Measurements from ENCODE around the gene INHBB. TPM values are rescaled to one million over a fixed set of nuclear protein-coding genes. Genes with fewer than 3 reads are reported as not detected.
"Not testable (repeated sequence)": the region's sequence is repeated elsewhere in the genome, so short reads cannot be mapped to it uniquely, and the experiment has no call there.

Gene INHBB
- total RNA-seq, 2 experiments from 2014 or later = not detected

DNA sequence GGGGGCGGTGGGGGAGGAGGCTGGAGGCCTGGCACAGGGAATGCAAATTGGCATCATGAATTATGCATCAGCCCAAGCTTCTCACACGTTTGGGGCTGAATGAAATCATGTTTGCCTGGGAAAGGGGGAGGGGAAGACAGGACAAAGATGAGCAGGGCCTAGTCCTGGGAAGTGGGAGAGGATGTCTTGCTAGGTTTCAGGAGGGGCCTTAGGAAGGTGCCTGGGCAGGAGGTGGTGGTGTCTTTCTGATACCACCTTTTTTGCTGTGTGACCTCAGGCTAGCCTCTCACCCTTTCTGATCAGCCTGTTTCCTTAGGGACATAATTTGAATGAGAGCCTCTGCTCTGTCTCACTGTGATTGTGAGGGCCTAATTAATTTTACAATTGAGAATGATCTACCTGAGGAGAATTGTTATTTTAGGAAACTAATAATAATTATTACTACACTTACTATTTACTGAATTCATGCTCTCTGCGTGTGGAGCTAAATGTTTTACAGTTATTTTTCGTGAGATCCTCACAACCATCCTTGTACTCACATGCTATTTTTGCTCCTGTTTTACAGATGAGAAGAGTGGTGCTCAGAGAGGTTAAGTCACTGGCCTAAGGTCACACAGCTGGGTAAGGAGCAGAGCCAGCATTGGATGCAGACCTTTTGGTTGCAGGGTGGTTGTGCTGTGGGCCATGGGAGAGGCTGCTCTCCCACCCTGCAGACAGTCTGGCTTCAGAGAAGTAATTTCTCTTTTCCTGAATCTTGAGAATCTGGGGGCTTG, 39.6 kb downstream of the INHBB start:
- Mint-ChIP-seq H3K4me1 (peaks cover 2% of the 10 kb centered on the region), H3K9me3 (ENCODE audit: low read depth) (no peaks in the 10 kb centered on the region)

GRCh38 chr2:120388222-120389035, 42.5 kb downstream of the INHBB start:
- Mint-ChIP-seq H3K4me3 (no peak overlapping the region), H3K36me3 (no peaks in the 10 kb centered on the region), H3K9me3 (ENCODE audit: low read depth) (peaks cover 2% of the 10 kb centered on the region), H3K27ac (no peak overlapping the region), H3K27me3 (no peaks in the 10 kb centered on the region), H3K4me1 (peaks cover 2% of the 10 kb centered on the region)
- ATAC-seq (no peak), DNase-seq (no peak)
- CTCF ChIA-PET = no interaction called here

More for the DNA sequence above, 39.6 kb downstream of the INHBB start:
- no peak for ATAC-seq
- H3K36me3 Mint-ChIP-seq = no peaks in the 10 kb centered on the region
- H3K27me3 Mint-ChIP-seq = no peaks in the 10 kb centered on the region
- H3K4me3 Mint-ChIP-seq = no peak overlapping the region
- no peak for DNase-seq
- H3K27ac Mint-ChIP-seq = no peak overlapping the region
- CTCF ChIA-PET = no interaction called here

DNA sequence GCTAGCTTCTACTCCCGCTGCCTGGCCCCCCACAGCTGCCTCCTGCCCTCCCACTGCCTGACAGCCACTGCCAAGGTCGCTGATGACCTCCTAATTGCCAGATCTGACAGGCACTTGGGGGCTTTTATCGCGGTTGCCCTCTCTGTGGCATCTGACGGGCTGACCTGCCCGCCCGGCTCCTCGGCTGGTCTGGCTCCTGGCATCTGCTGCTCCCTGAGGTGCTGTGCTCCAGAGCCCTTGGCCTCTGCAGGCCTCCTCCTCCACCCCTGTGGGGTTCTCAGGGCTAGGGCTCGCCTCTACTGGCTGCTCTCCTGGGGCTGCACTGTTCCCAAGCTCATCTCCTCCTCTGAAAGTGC, 43.1 kb downstream of the INHBB start:
- peaks cover 2% of the 10 kb centered on the region for H3K9me3 Mint-ChIP-seq (ENCODE audit: low read depth)
- DNase-seq (no peak), ATAC-seq (no peak)
- H3K4me3 Mint-ChIP-seq = no peak overlapping the region
- no peaks in the 10 kb centered on the region for H3K27me3 Mint-ChIP-seq
- no peak overlapping the region for H3K27ac Mint-ChIP-seq
- CTCF ChIA-PET = no interaction called here
- H3K36me3 Mint-ChIP-seq = no peaks in the 10 kb centered on the region
- peaks cover 2% of the 10 kb centered on the region for H3K4me1 Mint-ChIP-seq

GRCh38 chr2:120390381-120391055, 44.6 kb downstream of the INHBB start:
- Mint-ChIP-seq H3K4me1 (peaks cover 2% of the 10 kb centered on the region), H3K27ac (no peak overlapping the region), H3K9me3 (ENCODE audit: low read depth) (peaks cover 2% of the 10 kb centered on the region), H3K36me3 (no peaks in the 10 kb centered on the region), H3K4me3 (no peak overlapping the region), H3K27me3 (no peaks in the 10 kb centered on the region)
- ATAC-seq (no peak), DNase-seq (no peak)
- CTCF ChIA-PET = no interaction called here

- H3K27me3 Mint-ChIP-seq; H3K4me3 Mint-ChIP-seq; H3K9me3 Mint-ChIP-seq (ENCODE audit: low read depth); DNase-seq; CTCF ChIA-PET; H3K4me1 Mint-ChIP-seq; H3K27ac Mint-ChIP-seq; H3K36me3 Mint-ChIP-seq; ATAC-seq: not testable (repeated sequence)
Observed at GRCh38 chr2:120391382-120391781, 45.4 kb downstream of the INHBB start.

GRCh38 chr2:120391911-120392665, 46.2 kb downstream of the INHBB start:
- peaks cover 2% of the 10 kb centered on the region for H3K9me3 Mint-ChIP-seq (ENCODE audit: low read depth)
- CTCF ChIA-PET = no interaction called here
- DNase-seq (no peak), ATAC-seq (no peak)
- H3K27ac Mint-ChIP-seq = no peak overlapping the region
- H3K4me1 Mint-ChIP-seq = no peaks in the 10 kb centered on the region
- H3K36me3 Mint-ChIP-seq = no peaks in the 10 kb centered on the region
- H3K4me3 Mint-ChIP-seq = no peak overlapping the region
- no peaks in the 10 kb centered on the region for H3K27me3 Mint-ChIP-seq

- Mint-ChIP-seq H3K4me3 (no peak overlapping the region), H3K36me3 (no peaks in the 10 kb centered on the region), H3K27me3 (no peaks in the 10 kb centered on the region), H3K27ac (no peak overlapping the region), H3K4me1 (no peaks in the 10 kb centered on the region), H3K9me3 (ENCODE audit: low read depth) (peaks cover 2% of the 10 kb centered on the region)
- ATAC-seq (no peak), DNase-seq (no peak)
- CTCF ChIA-PET = no interaction called here
Observed at GRCh38 chr2:120392923-120393322, 47.0 kb downstream of the INHBB start.

DNA sequence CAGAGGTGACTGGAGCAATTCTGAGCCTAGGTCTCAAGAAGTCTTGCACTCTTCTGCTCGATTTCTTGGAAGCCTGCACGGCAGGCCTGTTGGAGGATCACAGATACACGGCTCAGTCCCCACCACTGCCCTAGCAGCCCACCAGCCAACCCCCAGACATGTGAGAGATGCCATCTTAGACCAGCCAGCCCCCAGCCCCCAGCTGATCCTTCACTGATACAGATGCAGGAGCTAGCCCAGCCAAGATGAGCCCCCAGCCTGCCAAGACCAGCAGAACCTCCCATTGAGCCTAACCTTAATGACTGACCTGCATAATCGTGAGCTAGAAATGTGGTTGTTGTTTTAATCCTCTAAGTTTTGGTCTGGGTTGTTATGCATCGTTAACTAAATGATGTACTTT, 47.5 kb downstream of the INHBB start:
- CTCF ChIA-PET = no interaction called here
- ATAC-seq (no peak), DNase-seq (no peak)
- H3K27ac Mint-ChIP-seq = no peak overlapping the region
- no peaks in the 10 kb centered on the region for H3K27me3 Mint-ChIP-seq
- H3K4me1 Mint-ChIP-seq = no peaks in the 10 kb centered on the region
- H3K4me3 Mint-ChIP-seq = no peak overlapping the region
- peaks cover 2% of the 10 kb centered on the region for H3K9me3 Mint-ChIP-seq (ENCODE audit: low read depth)
- H3K36me3 Mint-ChIP-seq = no peaks in the 10 kb centered on the region

- peaks cover 2% of the 10 kb centered on the region for H3K9me3 Mint-ChIP-seq (ENCODE audit: low read depth)
Observed at GRCh38 chr2:120394764-120395163, 48.8 kb downstream of the INHBB start.

DNA sequence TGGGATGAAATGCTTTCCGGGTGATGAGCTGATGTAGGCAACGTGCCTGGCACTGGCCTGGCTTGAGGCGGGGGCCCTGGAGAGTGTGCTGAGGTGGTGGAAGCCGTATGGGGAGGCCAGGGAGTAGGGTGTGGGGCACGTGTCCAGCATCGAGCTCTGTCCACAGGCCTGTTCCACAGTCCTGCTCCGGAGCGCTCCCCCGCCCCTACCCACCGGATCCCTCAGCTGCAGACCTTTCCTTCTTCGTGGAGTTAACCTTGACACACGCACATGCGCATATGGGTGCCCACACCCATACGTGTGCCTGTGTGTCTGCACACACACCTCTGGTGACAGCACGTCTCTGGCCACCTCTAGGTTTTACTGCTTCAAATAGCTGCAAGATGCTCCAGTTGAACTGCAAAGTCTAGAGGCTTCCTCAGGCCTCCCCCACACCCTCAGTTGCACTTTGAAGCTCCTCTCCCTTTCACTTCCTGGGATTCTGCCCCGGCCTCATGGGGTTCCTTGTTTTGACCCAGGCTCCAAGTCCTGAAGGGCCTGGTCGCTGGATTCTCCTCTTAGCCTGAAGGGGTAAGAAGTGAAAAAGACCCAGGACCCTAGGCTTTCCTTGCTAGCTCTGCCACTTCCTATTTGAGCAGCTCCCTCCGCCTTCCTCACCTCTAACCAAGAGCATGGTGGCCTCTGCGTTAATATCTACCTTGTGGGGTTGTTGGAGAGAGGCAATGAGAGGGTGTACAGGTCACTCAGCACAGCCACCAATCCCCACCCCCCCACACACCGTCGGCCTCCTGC, 49.5 kb downstream of the INHBB start:
- Mint-ChIP-seq H3K9me3 (ENCODE audit: low read depth) (peaks cover 2% of the 10 kb centered on the region), H3K4me3 (no peak overlapping the region), H3K27me3 (no peaks in the 10 kb centered on the region), H3K4me1 (no peaks in the 10 kb centered on the region), H3K27ac (no peak overlapping the region), H3K36me3 (no peaks in the 10 kb centered on the region)
- DNase-seq (no peak), ATAC-seq (no peak)
- CTCF ChIA-PET = interaction anchor here (0.5 to 1.7 kb wide), 2 partner anchors 82 to 99 kb away, joined by 3 to 5 read pairs; no protein-coding TSS in a partner anchor

More at GRCh38 chr2:120394764-120395163, 48.8 kb downstream of the INHBB start:
- H3K36me3 Mint-ChIP-seq = no peaks in the 10 kb centered on the region
- H3K4me3 Mint-ChIP-seq = no peak overlapping the region
- no peak for DNase-seq
- no peaks in the 10 kb centered on the region for H3K27me3 Mint-ChIP-seq
- CTCF ChIA-PET = interaction anchor here (1.7 kb wide), 1 partner anchor 82 kb away, joined by 5 read pairs; no protein-coding TSS in a partner anchor
- no peaks in the 10 kb centered on the region for H3K4me1 Mint-ChIP-seq
- no peak for ATAC-seq
- no peak overlapping the region for H3K27ac Mint-ChIP-seq

DNA sequence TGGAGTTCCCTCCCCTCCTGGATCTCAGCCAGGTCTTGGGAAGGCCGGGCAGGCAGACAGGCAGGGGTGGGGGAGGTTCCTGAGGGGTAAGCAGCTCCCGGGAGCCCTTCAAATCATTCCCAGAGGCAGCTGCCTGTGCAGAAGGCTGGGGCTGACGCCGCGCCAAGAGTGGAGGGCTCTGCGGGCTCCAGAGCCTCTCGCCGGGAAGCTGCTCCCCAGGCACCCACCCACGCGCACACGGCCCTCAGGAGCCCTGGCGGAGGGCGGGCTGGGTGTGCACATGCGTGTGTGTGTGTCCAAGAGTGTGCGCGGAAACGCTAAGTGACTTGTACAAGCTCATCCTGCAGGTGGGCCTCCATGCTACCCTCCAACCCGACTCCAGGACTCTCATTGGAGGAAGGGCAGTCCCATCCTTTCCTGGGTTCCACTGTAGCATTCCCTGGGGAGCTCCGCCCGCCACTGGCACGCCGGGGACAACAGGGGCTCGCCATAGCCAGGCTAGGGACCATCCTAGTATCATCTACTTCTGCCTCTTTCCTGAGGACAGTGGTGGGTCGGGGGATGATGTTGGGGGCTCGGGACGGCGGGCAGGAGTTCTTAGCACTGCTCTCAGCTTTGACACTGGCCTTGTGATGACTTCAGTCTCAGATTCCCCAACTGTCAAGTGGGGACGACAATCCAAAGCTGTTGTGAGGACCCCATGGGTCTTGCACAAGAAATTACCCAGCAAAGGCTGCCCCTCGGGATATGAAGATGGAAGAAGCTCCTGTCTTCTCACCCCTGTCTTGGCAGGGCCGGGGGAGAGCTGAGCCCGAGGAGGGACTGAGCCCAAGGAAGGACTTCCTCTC, 50.3 kb downstream of the INHBB start:
- Mint-ChIP-seq H3K27ac (no peak overlapping the region), H3K36me3 (no peaks in the 10 kb centered on the region), H3K4me1 (no peaks in the 10 kb centered on the region), H3K27me3 (no peaks in the 10 kb centered on the region), H3K4me3 (no peak overlapping the region), H3K9me3 (ENCODE audit: low read depth) (peaks cover 2% of the 10 kb centered on the region)
- no peak for ATAC-seq
- CTCF ChIA-PET = interaction anchor here (0.5 to 1.7 kb wide), 2 partner anchors 83 to 98 kb away, joined by 3 to 5 read pairs; no protein-coding TSS in a partner anchor
- DNase-seq = no peak

Measured in activated CD8-positive, alpha-beta memory T cell treated with anti-CD3 and anti-CD28 coated beads, Interleukin-2, amount 10 ng/mL, durations not matched to agents 7 days and 5 days (primary cell).